ENCODE data around the gene THADA.

THADA gene

DNA sequence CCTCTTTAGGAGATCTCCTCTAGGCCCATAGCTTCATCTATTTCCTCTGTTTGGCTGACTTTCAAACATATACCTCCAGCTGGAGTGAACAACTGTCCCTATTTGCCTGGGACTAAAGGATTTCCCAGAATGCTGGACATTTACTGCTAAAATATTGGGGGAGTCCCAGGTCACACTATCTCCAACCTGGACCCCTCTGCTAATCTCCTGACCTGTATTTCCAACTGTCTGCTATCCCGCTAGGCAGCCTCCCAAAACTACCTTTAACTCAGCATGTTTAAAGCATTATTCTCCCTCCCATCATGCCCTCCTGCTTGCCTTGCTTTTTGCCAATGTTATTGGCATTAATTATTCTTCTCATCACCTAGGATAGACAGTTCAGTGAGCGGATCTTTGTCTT lies 77.1 kb downstream of the THADA start:
- H3K4me3 ChIP-seq (ENCODE audit: low read length): no peak overlapping the region
- DNase-seq (ENCODE audit: low read depth): no peak
- TF ChIP-seq, protein P1, sequence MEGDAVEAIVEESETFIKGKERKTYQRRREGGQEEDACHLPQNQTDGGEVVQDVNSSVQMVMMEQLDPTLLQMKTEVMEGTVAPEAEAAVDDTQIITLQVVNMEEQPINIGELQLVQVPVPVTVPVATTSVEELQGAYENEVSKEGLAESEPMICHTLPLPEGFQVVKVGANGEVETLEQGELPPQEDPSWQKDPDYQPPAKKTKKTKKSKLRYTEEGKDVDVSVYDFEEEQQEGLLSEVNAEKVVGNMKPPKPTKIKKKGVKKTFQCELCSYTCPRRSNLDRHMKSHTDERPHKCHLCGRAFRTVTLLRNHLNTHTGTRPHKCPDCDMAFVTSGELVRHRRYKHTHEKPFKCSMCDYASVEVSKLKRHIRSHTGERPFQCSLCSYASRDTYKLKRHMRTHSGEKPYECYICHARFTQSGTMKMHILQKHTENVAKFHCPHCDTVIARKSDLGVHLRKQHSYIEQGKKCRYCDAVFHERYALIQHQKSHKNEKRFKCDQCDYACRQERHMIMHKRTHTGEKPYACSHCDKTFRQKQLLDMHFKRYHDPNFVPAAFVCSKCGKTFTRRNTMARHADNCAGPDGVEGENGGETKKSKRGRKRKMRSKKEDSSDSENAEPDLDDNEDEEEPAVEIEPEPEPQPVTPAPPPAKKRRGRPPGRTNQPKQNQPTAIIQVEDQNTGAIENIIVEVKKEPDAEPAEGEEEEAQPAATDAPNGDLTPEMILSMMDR (conservative IDR thresholded peaks at IDR 0.05; ENCODE audit: low read depth, low read length): no peak

DNA sequence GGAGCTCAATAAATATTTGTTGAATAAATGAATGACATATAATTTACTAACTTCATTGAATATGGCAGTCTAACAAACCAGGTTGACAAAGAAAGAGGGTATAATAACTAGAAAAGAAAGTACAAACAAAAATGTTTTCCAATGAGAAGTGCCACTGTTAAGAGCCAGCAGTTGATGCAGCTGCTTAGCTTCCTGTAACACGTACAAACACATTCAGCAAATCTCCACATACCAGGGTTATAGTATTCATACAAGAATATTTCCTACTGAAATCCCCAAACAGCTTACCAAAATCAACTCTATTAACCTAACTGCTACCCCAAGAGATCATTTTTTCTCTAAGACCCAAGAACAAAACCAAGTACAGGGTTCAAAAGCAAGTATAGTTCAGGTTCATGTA lies 77.7 kb downstream of the THADA start:
- TF ChIP-seq, protein P1 (conservative IDR thresholded peaks at IDR 0.05; ENCODE audit: low read depth, low read length): no peak
- no peak overlapping the region for H3K4me3 ChIP-seq (ENCODE audit: low read length)
- no peak for DNase-seq (ENCODE audit: low read depth)

DNA sequence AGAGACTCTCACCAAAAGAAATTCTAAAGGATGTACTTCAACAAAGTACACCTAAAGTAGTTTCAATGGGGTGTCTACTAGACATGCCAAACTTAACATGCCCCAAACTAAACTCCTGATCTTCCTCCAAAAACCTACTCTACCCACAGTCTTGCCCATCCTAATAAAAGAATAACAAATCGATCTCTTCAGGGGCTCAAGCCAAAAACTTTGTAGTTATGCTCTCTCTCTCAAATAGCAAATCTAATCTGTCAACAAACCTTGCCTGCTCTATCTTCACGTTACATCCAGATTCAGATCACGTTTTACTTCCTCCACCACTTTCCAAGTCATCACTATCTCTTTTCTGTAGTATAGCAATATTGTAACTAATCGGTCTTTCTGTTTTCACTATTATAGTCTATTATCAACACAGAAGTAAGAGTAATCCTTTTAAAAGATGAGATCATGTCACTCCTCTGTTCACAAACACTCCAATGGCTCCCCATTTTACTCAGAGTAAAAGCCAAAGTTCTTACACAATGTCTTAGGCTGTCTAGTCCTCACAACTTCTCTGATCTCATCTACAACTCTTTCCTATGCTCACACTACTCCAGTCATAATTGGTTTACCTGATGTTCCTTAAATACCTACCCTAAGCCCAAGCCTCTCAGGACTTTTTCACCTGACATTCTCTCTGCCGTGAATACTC lies 79.9 kb downstream of the THADA start:
- TF ChIP-seq, protein P1 (conservative IDR thresholded peaks at IDR 0.05; ENCODE audit: low read depth, low read length): no peak
- no peak overlapping the region for H3K4me3 ChIP-seq (ENCODE audit: low read length)
- DNase-seq (ENCODE audit: low read depth): no peak

DNA sequence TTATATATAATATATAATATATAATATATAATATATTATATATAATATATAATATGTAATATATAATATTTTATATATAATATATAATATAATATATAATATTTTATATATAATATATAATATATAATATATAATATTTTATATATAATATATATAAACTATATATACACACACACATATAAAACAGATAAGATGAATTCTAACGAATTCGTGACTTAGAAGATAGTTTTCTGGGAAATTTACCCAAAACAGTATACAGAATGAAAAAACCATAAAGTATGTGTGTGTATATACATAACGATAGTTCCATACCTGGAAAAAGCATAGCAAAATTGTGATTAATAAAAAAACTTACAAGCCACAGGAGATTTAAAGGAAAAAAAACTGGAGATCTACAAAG lies 80.6 kb downstream of the THADA start:
- no peak overlapping the region for H3K4me3 ChIP-seq (ENCODE audit: low read length)
- no peak for DNase-seq (ENCODE audit: low read depth)
- TF ChIP-seq, protein P1 (conservative IDR thresholded peaks at IDR 0.05; ENCODE audit: low read depth, low read length): no peak

DNA sequence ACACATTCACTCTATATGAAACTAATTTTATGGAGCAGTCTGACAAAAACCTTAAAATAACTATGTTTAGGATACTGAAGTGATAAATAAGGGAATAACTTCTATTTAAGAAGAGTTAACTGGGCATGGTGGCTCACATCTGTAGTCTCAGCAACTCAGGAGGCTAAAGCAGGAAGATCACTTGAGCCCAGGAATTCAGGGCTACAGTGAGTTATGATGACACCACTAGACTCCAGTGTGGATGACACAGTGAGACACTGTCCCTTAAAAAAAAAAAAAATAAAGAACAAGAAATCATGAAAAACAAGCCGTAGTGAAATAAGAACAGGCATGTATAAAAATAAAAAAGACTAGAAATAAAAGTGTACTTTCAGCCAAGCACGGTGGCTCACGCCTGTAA lies 82.0 kb downstream of the THADA start:
- no peak overlapping the region for H3K4me3 ChIP-seq (ENCODE audit: low read length)
- TF ChIP-seq, protein P1 (conservative IDR thresholded peaks at IDR 0.05; ENCODE audit: low read depth, low read length): no peak
- DNase-seq (ENCODE audit: low read depth): no peak

DNA sequence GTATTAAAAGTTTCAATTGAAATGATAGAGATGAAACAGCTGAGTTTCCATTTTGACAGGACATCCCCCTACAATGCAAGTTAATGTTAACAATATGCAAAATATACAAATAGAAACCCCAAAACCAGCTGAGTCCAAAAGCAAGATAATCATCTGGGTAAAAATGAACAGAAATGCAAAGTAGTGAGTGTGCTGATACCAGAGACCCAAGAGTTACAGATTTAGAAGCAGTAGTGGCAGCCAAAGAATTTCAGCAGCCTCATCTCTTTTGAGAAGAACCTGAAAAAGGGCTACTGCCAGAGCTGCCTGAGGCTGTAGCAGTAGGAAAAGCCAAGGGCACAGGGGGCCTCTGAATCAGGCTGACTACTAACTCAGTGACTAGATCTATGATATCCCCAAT lies 82.6 kb downstream of the THADA start:
- DNase-seq (ENCODE audit: low read depth): no peak

DNA sequence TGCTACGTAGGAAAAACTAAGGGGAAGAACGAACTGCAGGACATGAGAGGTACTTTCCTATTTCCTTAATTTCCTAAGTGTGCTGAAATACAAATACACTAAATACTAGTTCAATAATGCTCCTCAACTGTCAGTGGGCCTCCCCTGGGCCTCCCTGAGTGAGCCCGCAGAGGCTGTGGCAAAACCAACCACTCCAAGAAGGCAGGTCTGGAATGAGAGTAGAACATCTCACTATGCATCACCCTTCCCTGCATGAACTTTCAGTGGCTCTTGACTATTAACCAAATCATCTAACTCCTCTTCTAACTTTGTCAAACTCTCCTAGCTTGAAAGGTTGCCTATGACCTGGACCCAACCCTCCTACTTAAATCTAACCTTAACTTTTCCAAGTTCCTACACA lies 84.6 kb downstream of the THADA start:
- no peak overlapping the region for H3K4me3 ChIP-seq (ENCODE audit: low read length)
- TF ChIP-seq, protein P1 (conservative IDR thresholded peaks at IDR 0.05; ENCODE audit: low read depth, low read length): no peak
- DNase-seq (ENCODE audit: low read depth): no peak

More for the DNA sequence above, 82.6 kb downstream of the THADA start:
- H3K4me3 ChIP-seq (ENCODE audit: low read length): no peak overlapping the region
- TF ChIP-seq, protein P1 (conservative IDR thresholded peaks at IDR 0.05; ENCODE audit: low read depth, low read length): no peak

Data from retinal pigment epithelial cell (primary cell).